K562 (cell line): ENCODE measurements around the gene CHPF2. TPM values are rescaled to one million over a fixed set of nuclear protein-coding genes. Genes with fewer than 3 reads are reported as not detected.

ENCODE experiments used
- ADNP ChIP-seq: fragments of 200-800 bp; sonication (Bioruptor generic); IDR thresholded peaks from 2 replicates; pipeline ENCODE4 v1.6.1; 2016; ENCODE audit warnings: missing genetic modification characterization, missing compliant biosample characterization
- PHB2 ChIP-seq: fragments of 450-650 bp; IDR thresholded peaks from 2 replicates; pipeline ENCODE4 v1.6.1; 2017; ENCODE audit warnings: low read depth
- RFX1 ChIP-seq: fragments of 450-650 bp; IDR thresholded peaks from 2 replicates; pipeline ENCODE4 v1.6.1; 2016; ENCODE audit warnings: mild to moderate bottlenecking, moderate library complexity
- SIN3B ChIP-seq: fragments of 450-650 bp; IDR thresholded peaks from 2 replicates; pipeline ENCODE4 v1.6.1; 2017; ENCODE audit warnings: low read depth, mild to moderate bottlenecking, moderate library complexity
- ZNF12 ChIP-seq: sonication (generic); formaldehyde crosslinking; IDR thresholded peaks from 2 replicates; pipeline ENCODE4 v1.4.0; 2020; ENCODE audit warnings: mild to moderate bottlenecking, missing genetic modification reagents
- ZNF143 ChIP-seq: sonication (generic); formaldehyde crosslinking; IDR thresholded peaks from 2 replicates; pipeline ENCODE4 v1.9.0; 2022; ENCODE audit warnings: mild to moderate bottlenecking, missing genetic modification reagents
- ZNF212 ChIP-seq: fragments of 450-650 bp; formaldehyde crosslinking; IDR thresholded peaks from 2 replicates; pipeline ENCODE4 v1.4.0; 2020; ENCODE audit warnings: mild to moderate bottlenecking
- ZNF263 ChIP-seq: sonication (generic); formaldehyde crosslinking; IDR thresholded peaks from 2 replicates; pipeline ENCODE4 v1.8.0; 2022; ENCODE audit warnings: mild to moderate bottlenecking, missing genetic modification reagents, borderline replicate concordance
- ZNF830 ChIP-seq: fragments of 250-450 bp; sonication (Bioruptor Pico); IDR thresholded peaks from 2 replicates; pipeline ENCODE4 v1.5.0; 2021; ENCODE audit warnings: mild to moderate bottlenecking
- polyA plus RNA-seq, 8 experiments: library from polyadenylated mRNA; depleted of rRNA in 4 of 8; stranded (reverse) in 5 of 8; unstranded in 3 of 8; fragments of >200 nt; fragmentation: Nextera tagmentation in 2 of 8; fragmentation: Illumina TruSeq in 1 of 8; extraction: Ambion mirVana in 2 of 8; extraction: Trizol in 1 of 8; gene quantifications; 2 replicates each; pipeline versions ENCODE4 v1.2.1 to v1.2.3, GENCODE V29; 2011 to 2014; ENCODE audit warnings: inconsistent platforms in 1 of 8, missing spikeins in 1 of 8
- total RNA-seq, 7 experiments: library from RNA; depleted of rRNA in 6 of 7; stranded (reverse); fragments of >200 nt in 6 of 7; fragmentation: Illumina TruSeq in 2 of 7; extraction: Trizol in 2 of 7; gene quantifications; 2 replicates each; pipeline versions ENCODE4 v1.2.1 to v1.2.3, GENCODE V29; 2011 to 2021; ENCODE audit warnings: low replicate concordance in 1 of 7
- TF ChIP-seq, protein P1 (sequence below): sonication (generic); formaldehyde crosslinking; IDR thresholded peaks from 2 replicates; pipeline ENCODE4 v1.8.0; 2023; ENCODE audit warnings: mild to moderate bottlenecking, missing genetic modification reagents
- TF ChIP-seq, protein P2 (sequence below): fragments of 250-450 bp; sonication (Bioruptor Pico); IDR thresholded peaks from 2 replicates; pipeline ENCODE4 v1.4.0; 2020; ENCODE audit warnings: mild to moderate bottlenecking, moderate library complexity
- TF ChIP-seq, protein P3 (sequence below): fragments of 450-650 bp; IDR thresholded peaks from 2 replicates; pipeline ENCODE4 v1.6.1; 2018; ENCODE audit not compliant: partially characterized antibody

The CHPF2 gene
- total and polyA plus RNA-seq, 9 of the 15 experiments (the other 6 are each of a cell fraction or from before 2014, with no cell fraction given): 0.08 to 32.8 (median 10.5) TPM

DNA sequence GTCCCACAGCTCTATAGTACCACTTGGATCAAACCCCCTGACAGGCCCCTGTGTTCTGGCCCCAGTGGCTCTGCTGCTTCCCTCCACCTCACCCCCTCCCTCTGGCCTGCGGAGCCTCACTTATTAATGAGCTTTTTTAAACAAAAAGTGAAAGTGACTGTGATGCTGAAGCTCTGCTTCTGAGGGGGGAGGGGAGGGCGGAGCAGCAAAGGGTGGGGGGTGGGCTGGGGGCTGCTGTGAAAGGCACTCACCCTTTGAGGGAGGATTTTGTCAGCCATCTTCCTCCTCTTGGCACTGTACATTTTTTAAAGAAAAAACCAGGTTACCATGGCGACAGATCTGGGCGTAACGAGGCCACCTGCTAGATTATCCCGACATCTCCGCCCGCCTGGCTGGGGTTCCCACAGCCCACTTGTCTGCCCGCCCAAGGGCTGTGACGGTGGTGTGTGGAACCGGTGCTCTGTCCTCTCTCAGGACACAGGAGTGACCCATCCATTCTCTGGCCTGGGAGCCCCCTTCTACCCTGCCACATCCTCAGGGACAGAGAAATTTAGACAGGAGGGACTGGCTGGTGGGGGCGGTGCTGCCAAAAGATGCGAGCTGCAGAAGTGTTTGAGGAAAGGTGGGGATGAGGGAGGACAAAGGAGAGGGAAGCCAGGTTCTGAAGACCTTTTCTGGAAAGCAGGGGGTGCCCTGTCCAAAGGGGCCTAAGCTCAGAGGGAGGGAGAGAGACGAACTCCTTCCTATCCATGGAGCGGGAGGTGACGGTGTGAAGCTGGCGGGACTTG, 11.3 kb downstream of the CHPF2 start (continued):
- TF ChIP-seq, protein P1, sequence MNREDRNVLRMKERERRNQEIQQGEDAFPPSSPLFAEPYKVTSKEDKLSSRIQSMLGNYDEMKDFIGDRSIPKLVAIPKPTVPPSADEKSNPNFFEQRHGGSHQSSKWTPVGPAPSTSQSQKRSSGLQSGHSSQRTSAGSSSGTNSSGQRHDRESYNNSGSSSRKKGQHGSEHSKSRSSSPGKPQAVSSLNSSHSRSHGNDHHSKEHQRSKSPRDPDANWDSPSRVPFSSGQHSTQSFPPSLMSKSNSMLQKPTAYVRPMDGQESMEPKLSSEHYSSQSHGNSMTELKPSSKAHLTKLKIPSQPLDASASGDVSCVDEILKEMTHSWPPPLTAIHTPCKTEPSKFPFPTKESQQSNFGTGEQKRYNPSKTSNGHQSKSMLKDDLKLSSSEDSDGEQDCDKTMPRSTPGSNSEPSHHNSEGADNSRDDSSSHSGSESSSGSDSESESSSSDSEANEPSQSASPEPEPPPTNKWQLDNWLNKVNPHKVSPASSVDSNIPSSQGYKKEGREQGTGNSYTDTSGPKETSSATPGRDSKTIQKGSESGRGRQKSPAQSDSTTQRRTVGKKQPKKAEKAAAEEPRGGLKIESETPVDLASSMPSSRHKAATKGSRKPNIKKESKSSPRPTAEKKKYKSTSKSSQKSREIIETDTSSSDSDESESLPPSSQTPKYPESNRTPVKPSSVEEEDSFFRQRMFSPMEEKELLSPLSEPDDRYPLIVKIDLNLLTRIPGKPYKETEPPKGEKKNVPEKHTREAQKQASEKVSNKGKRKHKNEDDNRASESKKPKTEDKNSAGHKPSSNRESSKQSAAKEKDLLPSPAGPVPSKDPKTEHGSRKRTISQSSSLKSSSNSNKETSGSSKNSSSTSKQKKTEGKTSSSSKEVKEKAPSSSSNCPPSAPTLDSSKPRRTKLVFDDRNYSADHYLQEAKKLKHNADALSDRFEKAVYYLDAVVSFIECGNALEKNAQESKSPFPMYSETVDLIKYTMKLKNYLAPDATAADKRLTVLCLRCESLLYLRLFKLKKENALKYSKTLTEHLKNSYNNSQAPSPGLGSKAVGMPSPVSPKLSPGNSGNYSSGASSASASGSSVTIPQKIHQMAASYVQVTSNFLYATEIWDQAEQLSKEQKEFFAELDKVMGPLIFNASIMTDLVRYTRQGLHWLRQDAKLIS (CRISPR knock-in tag): no peak
- TF ChIP-seq, protein P2, sequence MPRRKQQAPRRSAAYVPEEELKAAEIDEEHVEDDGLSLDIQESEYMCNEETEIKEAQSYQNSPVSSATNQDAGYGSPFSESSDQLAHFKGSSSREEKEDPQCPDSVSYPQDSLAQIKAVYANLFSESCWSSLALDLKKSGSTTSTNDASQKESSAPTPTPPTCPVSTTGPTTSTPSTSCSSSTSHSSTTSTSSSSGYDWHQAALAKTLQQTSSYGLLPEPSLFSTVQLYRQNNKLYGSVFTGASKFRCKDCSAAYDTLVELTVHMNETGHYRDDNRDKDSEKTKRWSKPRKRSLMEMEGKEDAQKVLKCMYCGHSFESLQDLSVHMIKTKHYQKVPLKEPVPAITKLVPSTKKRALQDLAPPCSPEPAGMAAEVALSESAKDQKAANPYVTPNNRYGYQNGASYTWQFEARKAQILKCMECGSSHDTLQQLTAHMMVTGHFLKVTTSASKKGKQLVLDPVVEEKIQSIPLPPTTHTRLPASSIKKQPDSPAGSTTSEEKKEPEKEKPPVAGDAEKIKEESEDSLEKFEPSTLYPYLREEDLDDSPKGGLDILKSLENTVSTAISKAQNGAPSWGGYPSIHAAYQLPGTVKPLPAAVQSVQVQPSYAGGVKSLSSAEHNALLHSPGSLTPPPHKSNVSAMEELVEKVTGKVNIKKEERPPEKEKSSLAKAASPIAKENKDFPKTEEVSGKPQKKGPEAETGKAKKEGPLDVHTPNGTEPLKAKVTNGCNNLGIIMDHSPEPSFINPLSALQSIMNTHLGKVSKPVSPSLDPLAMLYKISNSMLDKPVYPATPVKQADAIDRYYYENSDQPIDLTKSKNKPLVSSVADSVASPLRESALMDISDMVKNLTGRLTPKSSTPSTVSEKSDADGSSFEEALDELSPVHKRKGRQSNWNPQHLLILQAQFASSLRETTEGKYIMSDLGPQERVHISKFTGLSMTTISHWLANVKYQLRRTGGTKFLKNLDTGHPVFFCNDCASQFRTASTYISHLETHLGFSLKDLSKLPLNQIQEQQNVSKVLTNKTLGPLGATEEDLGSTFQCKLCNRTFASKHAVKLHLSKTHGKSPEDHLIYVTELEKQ (CRISPR knock-in tag): no peak
- TF ChIP-seq ZNF263 (CRISPR knock-in tag): peak; percentile 52; the same call in 1 of the 2 replicates
- TF ChIP-seq ZNF830 (CRISPR knock-in tag): no peak
- no peak for TF ChIP-seq ADNP (tag)
- peak; percentile 91 for TF ChIP-seq RFX1
- TF ChIP-seq, protein P3, sequence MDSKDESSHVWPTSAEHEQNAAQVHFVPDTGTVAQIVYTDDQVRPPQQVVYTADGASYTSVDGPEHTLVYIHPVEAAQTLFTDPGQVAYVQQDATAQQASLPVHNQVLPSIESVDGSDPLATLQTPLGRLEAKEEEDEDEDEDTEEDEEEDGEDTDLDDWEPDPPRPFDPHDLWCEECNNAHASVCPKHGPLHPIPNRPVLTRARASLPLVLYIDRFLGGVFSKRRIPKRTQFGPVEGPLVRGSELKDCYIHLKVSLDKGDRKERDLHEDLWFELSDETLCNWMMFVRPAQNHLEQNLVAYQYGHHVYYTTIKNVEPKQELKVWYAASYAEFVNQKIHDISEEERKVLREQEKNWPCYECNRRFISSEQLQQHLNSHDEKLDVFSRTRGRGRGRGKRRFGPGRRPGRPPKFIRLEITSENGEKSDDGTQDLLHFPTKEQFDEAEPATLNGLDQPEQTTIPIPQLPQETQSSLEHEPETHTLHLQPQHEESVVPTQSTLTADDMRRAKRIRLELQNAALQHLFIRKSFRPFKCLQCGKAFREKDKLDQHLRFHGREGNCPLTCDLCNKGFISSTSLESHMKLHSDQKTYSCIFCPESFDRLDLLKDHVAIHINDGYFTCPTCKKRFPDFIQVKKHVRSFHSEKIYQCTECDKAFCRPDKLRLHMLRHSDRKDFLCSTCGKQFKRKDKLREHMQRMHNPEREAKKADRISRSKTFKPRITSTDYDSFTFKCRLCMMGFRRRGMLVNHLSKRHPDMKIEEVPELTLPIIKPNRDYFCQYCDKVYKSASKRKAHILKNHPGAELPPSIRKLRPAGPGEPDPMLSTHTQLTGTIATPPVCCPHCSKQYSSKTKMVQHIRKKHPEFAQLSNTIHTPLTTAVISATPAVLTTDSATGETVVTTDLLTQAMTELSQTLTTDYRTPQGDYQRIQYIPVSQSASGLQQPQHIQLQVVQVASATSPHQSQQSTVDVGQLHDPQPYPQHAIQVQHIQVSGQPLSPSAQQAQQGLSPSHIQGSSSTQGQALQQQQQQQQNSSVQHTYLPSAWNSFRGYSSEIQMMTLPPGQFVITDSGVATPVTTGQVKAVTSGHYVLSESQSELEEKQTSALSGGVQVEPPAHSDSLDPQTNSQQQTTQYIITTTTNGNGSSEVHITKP: no peak
- TF ChIP-seq ZNF143 (CRISPR knock-in tag): no peak
- TF ChIP-seq PHB2: no peak
- no peak for TF ChIP-seq ZNF212
- TF ChIP-seq ZNF12: peak; percentile 57; the same call in 1 of the 2 replicates
- no peak for TF ChIP-seq SIN3B
